ENCODE results near the gene SLC9A9.
"Not testable (repeated sequence)": the region's sequence is repeated elsewhere in the genome, so short reads cannot be mapped to it uniquely, and the experiment has no call there.

SLC9A9 gene

GRCh38 chr3:143521803-143522202 is 326.5 kb downstream of the SLC9A9 start:
- Histone ChIP-seq H3K36me3 (ENCODE audit: control insufficient read depth, insufficient read depth, low read length) (no peaks in the 10 kb centered on the region), H3K4me1 (ENCODE audit: control insufficient read depth, insufficient read depth, low read length) (no peaks in the 10 kb centered on the region), H3K27me3 (ENCODE audit: control insufficient read depth, insufficient read depth, low read length) (no peaks in the 10 kb centered on the region), H3K9me3 (ENCODE audit: control insufficient read depth, insufficient read depth, low read length) (no peaks in the 10 kb centered on the region), H3K4me3 (ENCODE audit: low read length) (no peak overlapping the region), H3K27ac (ENCODE audit: low read length) (no peak overlapping the region)
- no peak for DNase-seq (ENCODE audit: low read depth, low spot score)
- WGBS (ENCODE audit: insufficient coverage, insufficient read length): no CpG with 5 or more reads among the region's 2 CpGs

GRCh38 chr3:143517131-143517530 is 331.1 kb downstream of the SLC9A9 start:
- not testable (repeated sequence) for H3K36me3 ChIP-seq (ENCODE audit: control insufficient read depth, insufficient read depth, low read length); H3K9me3 ChIP-seq (ENCODE audit: control insufficient read depth, insufficient read depth, low read length); H3K4me3 ChIP-seq (ENCODE audit: low read length); H3K27ac ChIP-seq (ENCODE audit: low read length); H3K27me3 ChIP-seq (ENCODE audit: control insufficient read depth, insufficient read depth, low read length); H3K4me1 ChIP-seq (ENCODE audit: control insufficient read depth, insufficient read depth, low read length)
- WGBS (ENCODE audit: insufficient coverage, insufficient read length): no CpG with 5 or more reads among the region's 8 CpGs
- DNase-seq (ENCODE audit: low read depth, low spot score): peak; percentile 16

- no peak for DNase-seq (ENCODE audit: low read depth, low spot score)
- no peaks in the 10 kb centered on the region for H3K27me3 ChIP-seq (ENCODE audit: control insufficient read depth, insufficient read depth, low read length)
- H3K9me3 ChIP-seq (ENCODE audit: control insufficient read depth, insufficient read depth, low read length): no peaks in the 10 kb centered on the region
- no peak overlapping the region for H3K27ac ChIP-seq (ENCODE audit: low read length)
- H3K4me1 ChIP-seq (ENCODE audit: control insufficient read depth, insufficient read depth, low read length): no peaks in the 10 kb centered on the region
- no peak overlapping the region for H3K4me3 ChIP-seq (ENCODE audit: low read length)
- H3K36me3 ChIP-seq (ENCODE audit: control insufficient read depth, insufficient read depth, low read length): no peaks in the 10 kb centered on the region
- no CpG with 5 or more reads among the region's 2 CpGs for WGBS (ENCODE audit: insufficient coverage, insufficient read length)
Observed at GRCh38 chr3:143514874-143515273, 333.4 kb downstream of the SLC9A9 start.

- Histone ChIP-seq H3K27me3 (ENCODE audit: control insufficient read depth, insufficient read depth, low read length) (no peaks in the 10 kb centered on the region), H3K9me3 (ENCODE audit: control insufficient read depth, insufficient read depth, low read length) (no peaks in the 10 kb centered on the region), H3K27ac (ENCODE audit: low read length) (no peak overlapping the region), H3K4me3 (ENCODE audit: low read length) (no peak overlapping the region), H3K36me3 (ENCODE audit: control insufficient read depth, insufficient read depth, low read length) (no peaks in the 10 kb centered on the region), H3K4me1 (ENCODE audit: control insufficient read depth, insufficient read depth, low read length) (no peaks in the 10 kb centered on the region)
- DNase-seq (ENCODE audit: low read depth, low spot score): no peak
- no CpG with 5 or more reads among the region's 1 CpG for WGBS (ENCODE audit: insufficient coverage, insufficient read length)
Observed at GRCh38 chr3:143514109-143514508, 334.2 kb downstream of the SLC9A9 start.

GRCh38 chr3:143511174-143511879 is 336.9 kb downstream of the SLC9A9 start:
- no peak for DNase-seq (ENCODE audit: low read depth, low spot score)
- no peaks in the 10 kb centered on the region for H3K4me1 ChIP-seq (ENCODE audit: control insufficient read depth, insufficient read depth, low read length)
- no peaks in the 10 kb centered on the region for H3K36me3 ChIP-seq (ENCODE audit: control insufficient read depth, insufficient read depth, low read length)
- WGBS (ENCODE audit: insufficient coverage, insufficient read length): no CpG with 5 or more reads among the region's 5 CpGs
- no peak overlapping the region for H3K27ac ChIP-seq (ENCODE audit: low read length)
- H3K9me3 ChIP-seq (ENCODE audit: control insufficient read depth, insufficient read depth, low read length): no peaks in the 10 kb centered on the region
- no peaks in the 10 kb centered on the region for H3K27me3 ChIP-seq (ENCODE audit: control insufficient read depth, insufficient read depth, low read length)
- H3K4me3 ChIP-seq (ENCODE audit: low read length): no peak overlapping the region

- no peaks in the 10 kb centered on the region for H3K27me3 ChIP-seq (ENCODE audit: control insufficient read depth, insufficient read depth, low read length)
- H3K4me3 ChIP-seq (ENCODE audit: low read length): no peak overlapping the region
- H3K36me3 ChIP-seq (ENCODE audit: control insufficient read depth, insufficient read depth, low read length): no peaks in the 10 kb centered on the region
- H3K9me3 ChIP-seq (ENCODE audit: control insufficient read depth, insufficient read depth, low read length): no peaks in the 10 kb centered on the region
- no peak for DNase-seq (ENCODE audit: low read depth, low spot score)
- H3K27ac ChIP-seq (ENCODE audit: low read length): no peak overlapping the region
- H3K4me1 ChIP-seq (ENCODE audit: control insufficient read depth, insufficient read depth, low read length): no peaks in the 10 kb centered on the region
- WGBS (ENCODE audit: insufficient coverage, insufficient read length): 100% methylated on average over 1 of the region's 1 CpG
Observed at GRCh38 chr3:143510601-143511000, 337.7 kb downstream of the SLC9A9 start.

GRCh38 chr3:143507735-143508580 is 340.3 kb downstream of the SLC9A9 start:
- no peaks in the 10 kb centered on the region for H3K4me1 ChIP-seq (ENCODE audit: control insufficient read depth, insufficient read depth, low read length)
- H3K27me3 ChIP-seq (ENCODE audit: control insufficient read depth, insufficient read depth, low read length): no peaks in the 10 kb centered on the region
- no peaks in the 10 kb centered on the region for H3K9me3 ChIP-seq (ENCODE audit: control insufficient read depth, insufficient read depth, low read length)
- no CpG with 5 or more reads among the region's 3 CpGs for WGBS (ENCODE audit: insufficient coverage, insufficient read length)
- no peak overlapping the region for H3K4me3 ChIP-seq (ENCODE audit: low read length)
- no peak overlapping the region for H3K27ac ChIP-seq (ENCODE audit: low read length)
- no peak for DNase-seq (ENCODE audit: low read depth, low spot score)
- no peaks in the 10 kb centered on the region for H3K36me3 ChIP-seq (ENCODE audit: control insufficient read depth, insufficient read depth, low read length)

GRCh38 chr3:143506190-143506589 is 342.1 kb downstream of the SLC9A9 start:
- DNase-seq (ENCODE audit: low read depth, low spot score): no peak
- H3K4me1 ChIP-seq (ENCODE audit: control insufficient read depth, insufficient read depth, low read length): no peaks in the 10 kb centered on the region
- no peak overlapping the region for H3K4me3 ChIP-seq (ENCODE audit: low read length)
- H3K9me3 ChIP-seq (ENCODE audit: control insufficient read depth, insufficient read depth, low read length): no peaks in the 10 kb centered on the region
- H3K36me3 ChIP-seq (ENCODE audit: control insufficient read depth, insufficient read depth, low read length): no peaks in the 10 kb centered on the region
- no peaks in the 10 kb centered on the region for H3K27me3 ChIP-seq (ENCODE audit: control insufficient read depth, insufficient read depth, low read length)
- H3K27ac ChIP-seq (ENCODE audit: low read length): no peak overlapping the region

GRCh38 chr3:143503325-143503885 is 344.9 kb downstream of the SLC9A9 start:
- WGBS (ENCODE audit: insufficient coverage, insufficient read length): no CpG with 5 or more reads among the region's 4 CpGs
- H3K36me3 ChIP-seq (ENCODE audit: control insufficient read depth, insufficient read depth, low read length): no peaks in the 10 kb centered on the region
- no peak overlapping the region for H3K27ac ChIP-seq (ENCODE audit: low read length)
- no peak for DNase-seq (ENCODE audit: low read depth, low spot score)
- no peaks in the 10 kb centered on the region for H3K4me1 ChIP-seq (ENCODE audit: control insufficient read depth, insufficient read depth, low read length)
- no peak overlapping the region for H3K4me3 ChIP-seq (ENCODE audit: low read length)
- H3K9me3 ChIP-seq (ENCODE audit: control insufficient read depth, insufficient read depth, low read length): no peaks in the 10 kb centered on the region
- no peaks in the 10 kb centered on the region for H3K27me3 ChIP-seq (ENCODE audit: control insufficient read depth, insufficient read depth, low read length)

- Histone ChIP-seq H3K4me3 (ENCODE audit: low read length) (no peak overlapping the region), H3K4me1 (ENCODE audit: control insufficient read depth, insufficient read depth, low read length) (no peaks in the 10 kb centered on the region), H3K9me3 (ENCODE audit: control insufficient read depth, insufficient read depth, low read length) (no peaks in the 10 kb centered on the region), H3K36me3 (ENCODE audit: control insufficient read depth, insufficient read depth, low read length) (no peaks in the 10 kb centered on the region), H3K27ac (ENCODE audit: low read length) (no peak overlapping the region), H3K27me3 (ENCODE audit: control insufficient read depth, insufficient read depth, low read length) (no peaks in the 10 kb centered on the region)
- DNase-seq (ENCODE audit: low read depth, low spot score): no peak
- 100% methylated on average over 1 of the region's 3 CpGs for WGBS (ENCODE audit: insufficient coverage, insufficient read length)
Observed at GRCh38 chr3:143502081-143502480, 346.2 kb downstream of the SLC9A9 start.
